GM18502 (cell line): Measurements from ENCODE around the gene C1S.
A peak's percentile ranks its signal among the peaks of the same experiment; 100 is the strongest.
"Not testable (repeated sequence)": the region's sequence is repeated elsewhere in the genome, so short reads cannot be mapped to it uniquely, and the experiment has no call there.

Source experiments
- ATAC-seq: cut with Tn5 transposase; IDR thresholded peaks from one replicate; pipeline ENCODE4 v1.9.1; 2021; ENCODE audit warnings: mild to moderate bottlenecking; ENCODE audit not compliant: unreplicated experiment, poor library complexity

Gene C1S

GRCh38 chr12:7100239-7100638 lies 39.7 kb downstream of the C1S start:
- ATAC-seq = no peak

DNA sequence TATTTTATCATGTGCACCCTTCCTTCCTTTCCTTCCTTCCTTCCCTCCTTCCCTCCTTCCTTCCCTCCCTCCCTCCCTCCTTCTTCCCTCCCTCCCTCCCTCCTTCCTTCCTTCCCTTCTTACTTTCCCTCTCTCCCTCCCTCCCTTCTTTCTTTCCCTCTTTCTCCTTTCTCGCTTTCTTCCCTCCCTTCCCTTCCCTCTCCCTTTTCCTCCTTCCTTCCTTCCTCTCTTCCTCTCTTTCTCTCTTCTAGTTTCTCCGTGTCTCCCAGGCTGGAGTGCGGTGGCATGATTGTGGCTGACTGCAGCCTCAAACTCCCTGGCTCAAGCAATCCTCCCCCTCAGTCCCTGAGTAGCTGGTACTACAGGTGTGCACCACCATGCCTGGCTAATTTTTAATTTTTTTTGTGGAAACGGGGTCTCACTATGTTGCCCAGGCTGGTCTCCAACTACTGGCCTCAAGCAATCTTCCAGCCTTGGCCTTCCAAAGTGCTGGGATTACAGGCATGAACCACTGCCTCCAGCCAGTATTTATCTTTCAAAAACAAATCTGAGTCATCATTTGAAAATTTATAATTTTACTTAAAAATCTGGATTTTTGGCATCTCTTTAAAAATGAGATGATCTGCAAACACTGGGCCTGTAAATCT lies 40.7 kb downstream of the C1S start:
- ATAC-seq = no peak

GRCh38 chr12:7101694-7102131 lies 41.2 kb downstream of the C1S start:
- ATAC-seq = no peak

DNA sequence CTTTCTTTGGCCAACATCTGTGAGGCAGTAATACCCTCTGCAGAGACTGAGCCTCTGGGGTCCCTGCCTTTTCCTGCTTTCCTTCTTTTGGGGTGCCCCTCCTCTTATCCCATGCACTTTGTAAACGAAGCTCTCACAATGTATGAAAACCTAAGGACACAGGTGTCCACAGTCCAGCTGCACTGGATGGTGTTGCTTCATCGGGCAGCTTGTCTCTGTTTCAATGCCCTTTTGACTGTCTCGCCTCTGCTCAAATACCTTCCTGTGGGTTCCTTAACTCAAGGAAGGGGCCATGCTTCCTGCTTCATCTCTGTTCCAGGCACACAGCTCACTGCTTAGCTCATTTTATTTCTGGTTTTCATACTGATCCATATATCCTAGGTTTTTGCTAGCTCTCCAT lies 42.1 kb downstream of the C1S start:
- no peak for ATAC-seq

GRCh38 chr12:7103837-7104584 lies 43.5 kb downstream of the C1S start:
- no peak for ATAC-seq

DNA sequence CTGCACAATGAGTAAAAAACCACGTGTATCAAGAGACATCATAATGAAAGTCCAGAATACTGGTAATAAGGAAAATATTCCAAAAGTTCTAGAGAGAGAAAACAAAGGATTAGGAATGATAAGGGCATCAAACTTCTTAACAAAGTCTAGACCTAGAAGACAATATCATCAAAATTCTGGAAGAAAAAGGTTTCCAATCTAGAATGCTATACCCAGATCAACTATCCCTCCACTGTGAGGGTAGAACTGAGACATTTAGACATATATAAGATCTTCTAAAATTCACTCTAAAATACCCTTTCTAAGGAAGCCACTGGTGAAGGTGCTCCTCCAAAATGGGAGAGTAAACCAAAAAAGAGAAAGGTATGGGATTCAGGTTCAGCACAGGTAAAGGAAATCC lies 45.6 kb downstream of the C1S start:
- no peak for ATAC-seq

- not testable (repeated sequence) for ATAC-seq
Observed at GRCh38 chr12:7107181-7107580, 46.7 kb downstream of the C1S start.

DNA sequence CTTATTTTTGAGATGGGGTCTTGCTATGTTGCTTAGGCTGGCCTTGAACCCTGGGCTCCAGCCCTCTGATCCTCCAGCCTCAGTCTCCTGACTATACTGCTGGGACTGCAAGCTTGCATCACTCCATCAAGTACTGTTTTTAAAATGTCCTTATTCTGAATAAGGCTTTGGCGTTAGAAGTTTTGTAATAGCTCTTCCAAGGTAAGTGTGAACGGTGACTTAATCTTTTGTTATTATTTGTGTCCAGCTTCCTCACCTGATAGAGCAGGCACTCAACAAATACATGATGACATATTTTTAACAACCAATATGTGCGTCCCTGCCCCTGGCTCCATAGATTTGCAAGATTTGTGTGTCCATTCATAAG lies 47.1 kb downstream of the C1S start:
- ATAC-seq = no peak

GRCh38 chr12:7108003-7108795 lies 47.7 kb downstream of the C1S start:
- ATAC-seq = peak; percentile 85

- no peak for ATAC-seq
Observed at GRCh38 chr12:7108796-7109571, 48.5 kb downstream of the C1S start, which contains the start of gene C1RL. Gene C1RL (minus strand): TSS chr12:7109214. CDS start chr12:7109180, 34 bp downstream.

DNA sequence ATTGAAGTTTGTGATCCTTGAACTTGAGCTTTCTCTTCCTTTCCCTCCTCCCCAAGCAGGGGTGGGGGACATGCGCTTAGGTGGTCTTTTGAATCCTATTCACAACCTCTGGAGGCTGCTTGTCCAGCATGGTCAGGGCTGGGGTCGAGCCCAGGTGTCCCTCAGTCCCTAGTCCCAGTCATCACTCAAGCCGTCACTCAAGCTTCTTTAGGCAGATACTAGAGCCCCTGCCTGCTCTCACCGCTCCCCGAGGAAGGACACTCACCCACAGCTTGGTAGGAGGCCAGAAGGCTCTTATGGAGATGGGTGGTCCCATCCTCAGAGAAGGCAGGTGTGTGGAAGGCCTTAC lies 49.0 kb downstream of the C1S start:
- no peak for ATAC-seq

- ATAC-seq = no peak
Observed at GRCh38 chr12:7110661-7111060, 50.1 kb downstream of the C1S start.

GRCh38 chr12:7112041-7112440 lies 51.5 kb downstream of the C1S start:
- no peak for ATAC-seq

- no peak for ATAC-seq
Observed at GRCh38 chr12:7113389-7113871, 52.9 kb downstream of the C1S start.

DNA sequence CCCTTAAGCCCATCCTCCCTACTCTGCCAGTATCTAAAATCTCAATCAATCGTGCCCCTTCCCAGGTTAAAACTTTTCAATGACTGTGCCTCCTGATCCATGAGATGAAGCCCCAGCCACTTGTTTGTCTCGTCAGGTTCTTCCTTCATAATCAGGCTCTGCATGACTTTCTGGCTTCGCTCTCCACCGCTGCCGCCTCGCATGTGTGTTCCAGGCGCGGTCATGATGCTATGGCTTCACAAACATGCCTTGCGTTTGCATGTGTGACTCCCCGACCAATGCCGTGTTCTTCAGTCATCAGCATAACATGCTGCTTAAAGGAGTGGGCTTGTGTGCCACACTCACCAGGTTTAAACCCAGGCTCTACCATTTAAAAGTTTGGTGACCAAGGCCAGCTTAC lies 53.5 kb downstream of the C1S start:
- ATAC-seq = no peak

- no peak for ATAC-seq
Observed at GRCh38 chr12:7114851-7115250, 54.3 kb downstream of the C1S start.

DNA sequence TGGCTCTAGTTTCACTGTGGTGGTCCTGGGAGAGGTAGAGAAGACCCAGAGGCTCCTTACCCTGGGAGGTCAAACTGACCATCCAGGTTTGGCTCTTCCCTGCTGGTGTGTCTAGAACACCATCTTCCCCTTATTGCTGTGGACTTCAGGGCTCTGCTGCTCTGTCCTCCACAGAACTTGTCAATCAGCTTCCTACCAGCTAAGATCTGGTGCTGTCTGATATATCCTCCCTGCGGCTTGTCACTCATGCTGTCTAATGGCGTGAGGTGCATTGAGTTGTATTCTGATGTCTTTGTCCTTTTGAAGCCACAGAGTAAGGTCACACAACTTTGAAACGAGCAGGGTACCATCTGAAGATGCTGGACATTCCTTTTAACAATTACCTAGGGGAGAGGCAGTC lies 55.7 kb downstream of the C1S start:
- no peak for ATAC-seq

DNA sequence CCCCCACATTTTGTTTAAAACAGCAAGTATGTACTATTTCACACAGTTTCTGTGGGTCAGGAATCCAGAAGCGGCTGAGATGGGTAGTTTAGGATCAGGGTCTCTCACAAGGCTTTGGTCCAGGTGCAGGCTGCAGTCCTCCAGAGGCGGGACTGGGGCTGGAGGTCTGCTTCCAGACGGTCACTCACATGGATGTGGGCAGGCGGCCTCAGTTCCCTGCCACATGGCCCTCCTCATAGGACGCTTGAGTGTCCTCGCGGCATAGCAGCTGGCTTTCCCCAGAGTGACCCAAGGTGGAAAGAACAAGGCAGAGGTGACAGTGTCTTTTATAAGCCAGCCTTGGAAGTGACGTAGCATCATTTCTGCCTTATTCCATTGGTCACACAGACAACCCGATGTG lies 56.4 kb downstream of the C1S start:
- ATAC-seq = no peak

- ATAC-seq = no peak
Observed at GRCh38 chr12:7117670-7118069, 57.2 kb downstream of the C1S start.

DNA sequence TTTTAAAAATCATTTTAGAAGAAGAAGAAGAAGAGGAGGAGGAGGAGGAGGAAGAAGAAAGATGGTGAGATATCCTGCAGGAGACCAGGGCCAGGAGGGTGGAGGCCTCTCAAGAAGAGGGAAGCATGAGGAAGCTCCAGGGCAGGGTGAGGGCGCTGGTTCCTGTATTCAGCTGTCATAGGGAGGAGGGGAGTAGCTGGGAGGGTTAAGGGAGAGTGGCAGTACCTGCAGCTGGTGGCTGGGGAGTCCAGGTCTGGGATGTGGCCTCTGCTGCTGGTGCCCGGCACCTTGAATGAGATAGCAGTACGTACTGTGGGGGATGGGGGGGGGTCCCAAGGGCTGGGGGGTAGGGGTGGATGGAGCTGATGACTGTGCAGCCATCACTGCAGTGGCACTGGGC lies 58.4 kb downstream of the C1S start:
- ATAC-seq = no peak
